GM19467 (cell line): Measurements from ENCODE around the gene ZNF280D.

Source experiments
- ATAC-seq: cut with Tn5 transposase; IDR thresholded peaks from one replicate; pipeline ENCODE4 v1.9.1; 2021; ENCODE audit warnings: mild to moderate bottlenecking, moderate library complexity; ENCODE audit not compliant: unreplicated experiment

Gene ZNF280D

DNA sequence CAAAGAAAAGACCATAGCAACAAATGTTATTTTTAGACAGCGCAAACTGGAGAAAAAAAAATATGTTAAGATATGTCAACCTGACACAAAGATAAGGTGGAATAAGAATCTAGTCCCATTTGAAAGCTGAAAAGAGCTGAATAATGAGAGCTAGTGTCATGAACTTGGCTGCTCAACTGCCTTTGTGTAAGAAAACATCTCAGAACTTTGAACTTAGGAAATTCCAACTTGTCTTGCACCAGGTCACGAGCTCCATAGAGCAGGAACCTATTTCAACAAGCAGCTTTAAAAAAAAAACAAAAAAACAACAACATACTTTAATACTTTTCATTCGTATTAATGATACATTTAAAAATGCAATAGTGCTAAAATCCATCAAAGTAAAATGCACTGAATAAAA lies 79.5 kb downstream of the ZNF280D start:
- ATAC-seq, result no peak

GRCh38 chr15:56653107-56653506 lies 80.2 kb downstream of the ZNF280D start:
- ATAC-seq, result no peak

DNA sequence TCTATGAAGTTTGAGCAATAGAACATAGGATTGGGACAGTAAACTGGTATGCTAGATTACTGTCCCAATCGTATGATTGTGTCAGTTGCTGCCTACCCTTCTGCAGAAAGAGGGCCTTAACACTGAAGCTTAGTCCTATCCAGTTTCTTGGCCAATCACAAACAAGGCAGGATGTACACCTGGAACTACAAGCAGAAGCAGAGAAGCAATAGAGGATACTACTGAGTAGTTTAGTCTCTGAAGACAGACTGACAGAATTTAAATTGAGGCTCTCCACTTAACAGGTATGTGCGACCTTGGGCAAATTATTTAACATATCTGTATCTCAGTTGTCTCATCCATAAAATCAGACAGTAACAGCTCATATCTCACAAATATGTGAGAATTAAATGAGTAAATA lies 85.0 kb downstream of the ZNF280D start:
- no peak for ATAC-seq

DNA sequence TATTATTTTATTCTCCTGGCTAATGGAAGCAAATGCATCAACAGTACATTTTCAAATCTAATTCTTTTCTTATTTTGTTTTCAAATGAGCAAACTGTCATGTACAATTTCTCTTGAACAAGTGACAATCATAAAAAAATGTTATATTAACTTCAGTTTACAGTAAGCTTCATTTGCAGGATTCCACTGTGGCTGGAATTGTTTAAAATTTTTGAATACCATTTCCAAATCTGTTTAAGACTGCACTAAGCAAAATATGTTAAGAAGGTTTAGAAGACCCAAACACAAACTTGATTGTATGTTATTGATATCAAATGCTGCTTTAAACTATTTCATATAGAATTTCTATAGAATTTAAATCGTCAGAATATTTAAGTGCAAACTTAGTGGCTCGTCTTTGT lies 92.8 kb downstream of the ZNF280D start:
- ATAC-seq, result no peak

- no peak for ATAC-seq
These were observed 93.2 kb downstream of the ZNF280D start for GRCh38 chr15:56640127-56640526.

- ATAC-seq, result no peak
These were observed 93.7 kb downstream of the ZNF280D start for GRCh38 chr15:56639631-56640030.

- ATAC-seq, result no peak
These were observed 101.5 kb downstream of the ZNF280D start for GRCh38 chr15:56631765-56632164.

- ATAC-seq, result no peak
These were observed 104.3 kb downstream of the ZNF280D start for GRCh38 chr15:56628893-56629532.

DNA sequence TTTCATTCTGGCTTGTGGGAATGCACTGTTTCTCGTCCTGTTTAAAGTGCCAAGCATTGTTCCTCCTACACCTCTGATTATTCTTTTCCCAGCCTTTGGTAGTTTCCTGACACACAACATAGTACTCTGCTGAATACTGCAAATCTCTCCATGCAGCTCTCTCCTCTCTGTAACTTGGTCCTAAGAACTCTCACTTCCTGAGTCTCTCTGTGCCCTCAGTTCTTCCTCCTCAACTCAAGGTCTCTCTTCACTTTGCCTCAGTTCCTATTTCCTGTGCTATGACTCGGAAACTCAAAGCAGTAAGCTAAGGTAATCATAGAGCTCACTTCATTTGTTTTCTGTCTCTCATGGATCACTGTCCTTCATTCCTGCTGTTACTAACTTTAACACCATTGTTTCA lies 113.4 kb downstream of the ZNF280D start:
- ATAC-seq, result no peak

DNA sequence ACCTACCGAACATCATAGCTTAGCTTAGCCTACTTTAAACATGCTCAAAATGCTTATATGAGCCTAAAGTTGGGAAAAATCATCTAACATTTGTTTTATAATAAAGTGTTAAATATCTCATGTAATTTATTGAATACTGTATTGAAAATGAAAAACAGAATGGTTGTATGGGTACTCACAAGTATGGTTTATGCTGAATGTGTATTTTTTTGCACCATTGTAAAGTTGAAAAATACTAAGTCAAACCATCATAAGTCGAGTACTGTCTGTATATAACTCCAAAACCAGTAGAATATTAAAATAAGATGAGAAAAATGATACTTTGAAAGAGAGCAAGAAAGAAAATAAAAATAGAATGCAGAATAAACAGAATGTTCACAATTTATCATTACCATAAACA lies 115.7 kb downstream of the ZNF280D start:
- no peak for ATAC-seq

DNA sequence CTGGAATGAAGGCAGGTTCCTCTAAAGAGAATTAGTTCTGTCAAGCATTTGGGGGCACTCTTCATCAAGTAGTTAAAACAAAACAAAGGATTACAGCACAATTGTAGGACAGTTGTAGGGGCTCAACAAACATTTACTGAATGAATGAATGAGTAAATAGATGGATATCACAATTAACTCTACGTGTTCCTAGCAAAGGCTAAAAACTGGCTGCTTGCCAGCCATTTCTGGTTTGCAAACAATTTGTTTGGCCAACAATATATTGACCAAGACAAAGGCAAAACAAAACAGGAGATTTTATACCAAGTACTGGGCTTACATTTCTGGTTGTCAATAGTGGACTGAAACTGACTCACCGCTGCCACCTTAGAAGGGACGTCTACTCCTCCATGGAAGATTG lies 116.8 kb downstream of the ZNF280D start:
- no peak for ATAC-seq

- ATAC-seq, result no peak
These were observed 119.5 kb downstream of the ZNF280D start for GRCh38 chr15:56613811-56614210.

DNA sequence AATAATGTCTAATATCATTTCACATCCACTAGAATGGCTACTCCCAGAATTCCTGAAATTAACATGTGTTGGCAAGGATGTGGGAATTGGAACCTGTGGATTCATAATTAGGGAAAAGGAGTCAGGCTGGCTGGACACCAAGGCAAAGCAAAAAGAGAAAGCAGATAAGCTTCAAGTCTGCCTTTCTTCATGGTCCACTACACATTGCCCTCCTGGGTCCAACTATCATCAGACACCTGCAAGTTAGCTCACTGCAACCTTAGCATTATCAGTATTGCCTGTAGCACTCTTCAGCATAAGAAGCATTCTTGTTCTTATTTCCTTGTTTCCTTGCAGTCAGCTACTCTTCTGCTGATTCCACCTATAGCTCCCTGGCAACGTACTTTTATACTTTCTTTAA lies 124.3 kb downstream of the ZNF280D start:
- ATAC-seq, result peak; percentile 43

DNA sequence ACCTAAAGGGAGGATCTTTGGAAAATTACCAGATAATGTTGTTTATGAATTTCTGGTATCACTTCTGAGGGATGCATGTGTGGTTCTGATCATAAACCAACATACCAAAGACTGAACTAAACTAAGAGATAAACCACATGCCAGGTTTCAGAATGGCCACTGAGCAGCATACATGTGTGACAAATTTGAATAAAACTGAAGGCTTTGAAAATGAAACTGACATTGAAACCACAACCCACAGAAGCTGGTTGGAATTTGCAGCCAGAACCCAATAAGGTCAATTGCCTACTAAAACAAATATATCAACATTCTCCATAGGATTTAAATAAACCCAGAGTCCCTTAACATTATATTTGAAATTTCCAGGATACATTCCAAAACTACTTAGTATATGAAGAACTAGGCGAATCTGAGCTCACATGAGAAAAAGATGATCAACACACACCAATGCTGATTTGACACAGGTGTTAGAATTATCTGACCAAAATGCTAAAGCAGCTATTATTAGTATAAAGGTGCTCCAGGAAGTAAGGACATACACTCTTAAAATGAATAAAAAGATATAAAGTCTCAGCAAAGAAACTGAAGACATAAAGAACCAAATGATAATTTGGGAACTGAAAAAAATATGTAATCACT lies 125.0 kb downstream of the ZNF280D start:
- peak; percentile 94 for ATAC-seq

DNA sequence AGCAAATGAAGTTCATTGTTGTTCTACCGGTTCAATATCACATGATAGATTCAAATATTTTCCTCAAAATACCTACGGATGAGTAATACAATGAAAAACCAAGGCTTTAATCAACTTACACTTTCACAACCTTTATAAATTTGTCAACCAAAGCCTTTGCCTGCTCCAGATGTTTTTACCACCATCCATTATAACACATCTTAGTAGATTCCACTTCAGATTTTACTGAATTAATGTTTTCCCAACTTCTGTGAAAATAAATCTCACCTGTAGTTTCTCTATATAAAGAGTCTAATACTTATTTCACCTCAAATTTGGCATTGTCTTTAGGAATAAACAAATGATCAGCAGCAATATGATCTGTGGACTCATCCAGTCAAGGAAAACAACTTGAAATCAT lies 131.1 kb downstream of the ZNF280D start:
- ATAC-seq, result no peak

DNA sequence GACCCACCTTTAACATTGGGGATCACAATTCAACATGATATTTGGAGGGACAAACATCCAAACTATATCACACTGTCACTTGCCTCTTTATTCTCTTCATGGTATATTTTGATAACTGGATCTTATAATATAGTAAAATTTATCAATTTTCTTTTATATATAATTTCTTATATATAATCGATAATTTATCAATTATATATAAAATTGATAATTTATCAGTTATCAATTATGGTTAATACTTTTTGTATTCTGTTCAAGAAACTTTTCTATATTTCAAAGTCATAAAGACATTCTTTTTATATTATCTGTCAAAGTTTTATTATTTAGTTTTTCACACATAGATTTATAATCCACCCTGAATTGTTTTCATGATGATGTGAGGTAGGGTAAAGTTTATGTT lies 132.9 kb downstream of the ZNF280D start:
- ATAC-seq, result no peak

- no peak for ATAC-seq
These were observed 134.3 kb downstream of the ZNF280D start for GRCh38 chr15:56598991-56599390.

DNA sequence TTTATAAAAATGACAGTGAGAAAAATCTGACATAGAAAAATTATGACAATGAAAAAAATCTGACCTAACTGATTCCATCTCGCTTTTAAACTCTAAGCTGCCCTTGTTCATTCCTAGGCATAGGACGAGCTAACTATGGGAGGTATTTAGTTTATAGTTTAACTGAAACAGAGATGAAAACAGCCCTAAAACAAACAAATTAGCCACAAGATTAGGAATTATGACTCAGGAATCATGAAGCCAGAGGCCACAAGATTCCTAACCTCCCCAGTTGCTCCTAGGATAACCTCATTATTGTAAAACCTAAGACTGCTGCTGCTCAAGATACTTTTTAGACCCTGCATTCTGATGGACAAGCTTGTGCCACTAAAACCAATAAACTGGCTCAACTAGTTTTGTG lies 145.6 kb downstream of the ZNF280D start:
- no peak for ATAC-seq

DNA sequence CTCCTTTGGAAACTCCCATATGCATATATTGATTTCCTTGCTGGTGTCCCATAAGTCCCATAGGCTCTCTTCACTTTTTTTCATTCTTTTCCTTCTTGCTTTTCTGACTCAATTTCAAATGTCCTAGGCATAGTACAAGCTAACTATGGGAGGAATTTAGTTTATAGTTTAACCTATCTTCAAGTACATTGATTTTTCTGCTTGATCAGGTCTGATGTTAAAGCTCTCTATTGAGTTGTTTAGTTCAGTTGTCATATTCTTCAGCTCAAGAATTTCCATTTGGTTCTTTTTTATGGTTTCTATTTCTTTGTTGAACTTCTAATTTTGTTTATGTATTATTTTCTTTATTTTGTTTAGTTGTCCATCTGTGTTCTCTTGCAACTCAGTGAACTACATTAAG lies 147.1 kb downstream of the ZNF280D start:
- no peak for ATAC-seq

GRCh38 chr15:56582785-56583184 lies 150.5 kb downstream of the ZNF280D start:
- no peak for ATAC-seq
